Measurements from ENCODE around the gene KDM5B.
"Not testable (repeated sequence)": the region's sequence is repeated elsewhere in the genome, so short reads cannot be mapped to it uniquely, and the experiment has no call there.

Gene KDM5B

GRCh38 chr1:202752774-202753173, 55.4 kb downstream of the KDM5B start:
- Histone ChIP-seq H4K20me1 (peaks cover 0 to 79% (median 12%) of the 10 kb centered on the region in 11 experiments; a peak in 12 of 22 replicates), H3K27ac (no peak overlapping the region), H3K4me3 (no peak overlapping the region), H3K36me3 (peaks cover 98 to 100% (median 100%) of the 10 kb centered on the region in 11 experiments), H3K4me2 (no peak overlapping the region), H3K9ac (no peak overlapping the region), H3K27me3 (no peaks in the 10 kb centered on the region), H3K9me3 (replicated peaks in 1 of 11) (no peaks in the 10 kb centered on the region), H3K4me1 (no peaks in the 10 kb centered on the region)
- no peak for TF ChIP-seq Cebpa-rat (IDR thresholded peaks at IDR 0.05)

GRCh38 chr1:202750761-202751160, 57.5 kb downstream of the KDM5B start:
- H3K9me3 ChIP-seq (replicated peaks in 1 of 11) = no peaks in the 10 kb centered on the region; a peak in 1 of 22 replicates

GRCh38 chr1:202750024-202750423, 58.2 kb downstream of the KDM5B start:
- no peak for TF ChIP-seq Cebpa-rat (IDR thresholded peaks at IDR 0.05)
- Histone ChIP-seq H3K27me3 (no peaks in the 10 kb centered on the region), H4K20me1 (peaks cover 0 to 89% (median 9%) of the 10 kb centered on the region in 11 experiments; a peak in 12 of 22 replicates), H3K27ac (no peak overlapping the region), H3K36me3 (peaks cover 97 to 100% (median 100%) of the 10 kb centered on the region in 11 experiments), H3K4me2 (no peak overlapping the region), H3K9ac (no peak overlapping the region), H3K4me1 (no peaks in the 10 kb centered on the region), H3K9me3 (replicated peaks in 1 of 11) (peaks cover 0 to 7% (median 2%) of the 10 kb centered on the region in 11 experiments; a peak in 9 of 22 replicates), H3K4me3 (no peak overlapping the region)

More at GRCh38 chr1:202750761-202751160, 57.5 kb downstream of the KDM5B start:
- H3K4me1 ChIP-seq = no peaks in the 10 kb centered on the region
- H3K4me2 ChIP-seq = no peak overlapping the region
- H3K27ac ChIP-seq = no peak overlapping the region
- H3K36me3 ChIP-seq = peaks cover 97 to 100% (median 100%) of the 10 kb centered on the region in 11 experiments
- H3K9ac ChIP-seq = no peak overlapping the region
- no peak for TF ChIP-seq Cebpa-rat (IDR thresholded peaks at IDR 0.05)
- H3K27me3 ChIP-seq = no peaks in the 10 kb centered on the region
- no peak overlapping the region for H3K4me3 ChIP-seq
- peaks cover 0 to 86% (median 10%) of the 10 kb centered on the region in 11 experiments; a peak in 12 of 22 replicates for H4K20me1 ChIP-seq

DNA sequence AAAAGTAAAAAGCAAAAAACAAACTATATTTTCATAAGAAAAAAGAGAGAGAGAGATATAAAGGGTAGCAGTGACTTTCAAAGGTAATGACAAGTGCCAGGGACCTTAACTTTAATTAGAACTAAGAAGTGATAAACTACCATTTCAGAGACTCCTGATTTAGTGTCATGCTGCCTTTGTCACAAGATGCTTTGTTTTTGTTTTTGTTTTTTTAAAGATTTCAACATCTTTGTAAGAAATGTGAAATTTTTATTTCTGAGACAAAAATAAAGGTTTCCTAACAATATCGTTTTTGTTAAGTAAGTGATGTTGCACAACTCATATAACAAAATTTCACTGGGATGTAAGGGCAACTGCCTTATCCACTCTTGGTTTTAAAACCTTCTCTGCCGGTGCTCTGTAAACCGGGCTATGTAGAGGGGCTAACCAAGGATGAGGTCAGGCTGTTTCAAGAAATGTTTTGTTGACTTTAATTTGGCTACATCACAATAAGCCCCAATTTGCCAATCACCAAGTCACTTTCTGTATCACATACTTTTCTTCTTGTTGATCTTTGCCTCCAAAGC, 62.8 kb downstream of the KDM5B start:
- Histone ChIP-seq H4K20me1 (peaks cover 0 to 75% (median 3%) of the 10 kb centered on the region in 11 experiments; a peak in 6 of 22 replicates), H3K4me3 (no peak overlapping the region), H3K36me3 (peaks cover 99 to 100% (median 100%) of the 10 kb centered on the region in 11 experiments), H3K27me3 (no peaks in the 10 kb centered on the region), H3K4me1 (no peaks in the 10 kb centered on the region), H3K27ac (no peak overlapping the region), H3K4me2 (no peak overlapping the region), H3K9me3 (replicated peaks in 1 of 11) (peaks cover 0 to 14% (median 8%) of the 10 kb centered on the region in 11 experiments; a peak in 12 of 22 replicates), H3K9ac (no peak overlapping the region)
- TF ChIP-seq Cebpa-rat (IDR thresholded peaks at IDR 0.05) = peak in 1 of 11 experiments; percentile 54; a peak in 2 of 22 replicates

DNA sequence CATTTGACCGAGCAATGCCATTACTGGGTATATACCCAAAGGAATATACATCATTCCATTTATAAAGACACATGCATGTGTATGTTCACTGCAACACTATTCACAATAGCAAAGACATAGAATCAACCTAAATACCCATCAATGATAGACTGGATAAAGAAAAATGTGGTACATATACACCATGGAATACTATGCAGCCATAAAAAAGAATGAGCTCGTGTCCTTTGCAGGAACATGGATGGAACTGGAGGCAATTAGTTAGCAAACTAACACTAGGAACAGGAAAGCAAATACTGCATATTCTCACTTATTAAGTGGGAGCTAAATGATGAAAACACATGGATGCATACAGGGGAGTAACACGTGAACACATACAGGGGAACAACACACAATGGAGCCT, 63.5 kb downstream of the KDM5B start:
- not testable (repeated sequence) for H3K4me2 ChIP-seq, H3K4me1 ChIP-seq, H3K4me3 ChIP-seq, H3K9ac ChIP-seq, H3K27me3 ChIP-seq, H3K27ac ChIP-seq
- Histone ChIP-seq H3K9me3 (replicated peaks in 1 of 11) (peaks cover 0 to 14% (median 8%) of the 10 kb centered on the region in 11 experiments; a peak in 12 of 22 replicates), H4K20me1 (peaks cover 0 to 71% (median 3%) of the 10 kb centered on the region in 11 experiments; a peak in 6 of 22 replicates), H3K36me3 (peaks cover 93 to 100% (median 96%) of the 10 kb centered on the region in 11 experiments)

DNA sequence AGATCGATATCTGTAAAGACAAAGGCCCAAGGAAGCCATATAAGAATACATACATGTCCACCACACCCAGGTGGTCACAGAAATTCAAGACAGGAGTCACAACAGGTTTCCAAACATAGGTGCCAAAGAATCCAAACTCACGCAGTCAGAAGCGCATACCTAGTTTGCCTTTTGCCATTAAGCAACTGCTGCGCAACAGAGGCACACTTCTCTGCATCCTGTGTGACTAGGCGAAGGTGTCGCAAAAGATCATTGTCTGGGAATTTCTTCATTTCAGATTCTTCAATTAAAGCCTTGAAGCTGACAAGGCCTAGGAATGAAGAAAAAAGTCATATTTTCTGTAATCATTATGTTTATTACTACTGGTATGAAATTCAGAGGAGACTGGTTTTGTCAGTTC, 65.7 kb downstream of the KDM5B start:
- Histone ChIP-seq H3K9me3 (replicated peaks in 1 of 11) (peaks cover 0 to 14% (median 8%) of the 10 kb centered on the region in 11 experiments; a peak in 12 of 22 replicates), H3K36me3 (peaks cover 90 to 96% (median 93%) of the 10 kb centered on the region in 11 experiments), H3K4me3 (no peak overlapping the region)

GRCh38 chr1:202733251-202733650, 75.0 kb downstream of the KDM5B start:
- Histone ChIP-seq H3K27me3 (no peaks in the 10 kb centered on the region), H3K4me2 (no peak overlapping the region), H3K9ac (no peak overlapping the region), H3K4me1 (peaks cover 0 to 53% (median 35%) of the 10 kb centered on the region in 10 experiments; a peak in 14 of 20 replicates), H3K4me3 (no peak overlapping the region), H4K20me1 (peaks cover 17 to 98% (median 50%) of the 10 kb centered on the region in 11 experiments; a peak in 19 of 22 replicates), H3K27ac (no peak overlapping the region), H3K9me3 (replicated peaks in 1 of 11) (no peaks in the 10 kb centered on the region), H3K36me3 (peaks cover 97 to 100% (median 100%) of the 10 kb centered on the region in 11 experiments)
- no peak for TF ChIP-seq Cebpa-rat (IDR thresholded peaks at IDR 0.05)

More for the DNA sequence above, 65.7 kb downstream of the KDM5B start:
- Histone ChIP-seq H3K27me3 (no peaks in the 10 kb centered on the region), H3K4me2 (no peak overlapping the region), H3K27ac (no peak overlapping the region), H4K20me1 (peaks cover 0 to 69% (median 3%) of the 10 kb centered on the region in 11 experiments; a peak in 7 of 22 replicates), H3K4me1 (no peaks in the 10 kb centered on the region), H3K9ac (no peak overlapping the region)
- no peak for TF ChIP-seq Cebpa-rat (IDR thresholded peaks at IDR 0.05)

GRCh38 chr1:202728951-202729350, 79.3 kb downstream of the KDM5B start:
- H3K4me1 ChIP-seq = peaks cover 0 to 60% (median 39%) of the 10 kb centered on the region in 10 experiments; a peak in 14 of 20 replicates
- peak overlapping the region in 5 of 11 experiments; percentile 24 to 79 (median 72); a peak in 9 of 22 replicates for H3K27ac ChIP-seq
- peaks cover 20 to 99% (median 61%) of the 10 kb centered on the region in 11 experiments; a peak in 19 of 22 replicates for H4K20me1 ChIP-seq
- peak in 3 of 11 experiments; percentile 53 to 81 (median 56); a peak in 4 of 22 replicates for TF ChIP-seq Cebpa-rat (IDR thresholded peaks at IDR 0.05)
- no peak overlapping the region; a peak in 1 of 20 replicates for H3K4me3 ChIP-seq
- H3K4me2 ChIP-seq = peak overlapping the region in 8 of 11 experiments; percentile 38 to 81 (median 72); a peak in 16 of 22 replicates
- H3K36me3 ChIP-seq = peaks cover 88 to 100% (median 96%) of the 10 kb centered on the region in 11 experiments
- no peaks in the 10 kb centered on the region for H3K9me3 ChIP-seq (replicated peaks in 1 of 11)
- no peaks in the 10 kb centered on the region for H3K27me3 ChIP-seq
- peak overlapping the region in 4 of 11 experiments; percentile 36 to 69 (median 48); a peak in 6 of 22 replicates for H3K9ac ChIP-seq

GRCh38 chr1:202725526-202725925, 82.7 kb downstream of the KDM5B start:
- H3K4me3 ChIP-seq = no peak overlapping the region
- no peak overlapping the region for H3K4me2 ChIP-seq
- no peak overlapping the region for H3K27ac ChIP-seq
- no peak for TF ChIP-seq Cebpa-rat (IDR thresholded peaks at IDR 0.05)
- H3K4me1 ChIP-seq = peaks cover 0 to 31% (median 23%) of the 10 kb centered on the region in 10 experiments; a peak in 14 of 20 replicates
- H3K27me3 ChIP-seq = no peaks in the 10 kb centered on the region
- peaks cover 19 to 90% (median 41%) of the 10 kb centered on the region in 11 experiments; a peak in 19 of 22 replicates for H4K20me1 ChIP-seq
- peaks cover 54 to 71% (median 61%) of the 10 kb centered on the region in 11 experiments for H3K36me3 ChIP-seq
- H3K9me3 ChIP-seq (replicated peaks in 1 of 11) = no peaks in the 10 kb centered on the region
- H3K9ac ChIP-seq = no peak overlapping the region
